GM12878 (cell line): ENCODE measurements around the gene PPP1R37. TPM values are rescaled to one million over a fixed set of nuclear protein-coding genes. Genes with fewer than 3 reads are reported as not detected.

Experiments used
- ATAC-seq: fragments of 200-7000 bp; cut with Tn5 transposase; 3 replicates; pipeline ENCODE4 v1.9.1; 2020; ENCODE audit warnings: mild to moderate bottlenecking, moderate library complexity
- BruUV-seq: library from RNA; stranded (reverse); fragments of 400-500 nt; replicated peaks from 2 replicates; lab custom pipeline; 2021; lab: Mats Ljungman, UMichigan
- CTCF ChIA-PET: fragments of 300-600 bp; sonication (Branson Sonifier 250); formaldehyde crosslinking; extraction: SDS; loops from one replicate; lab custom pipeline; 2021; ENCODE audit warnings: inconsistent platforms; lab: Yijun Ruan, JAX
- POLR2A ChIA-PET: fragments of 350-600 bp; formaldehyde crosslinking; extraction: SDS; loops from one replicate; lab custom pipeline; 2021; ENCODE audit warnings: inconsistent platforms; lab: Charles Lee
- RAD21 ChIA-PET: fragments of 300-600 bp; sonication (Branson Sonifier 250); formaldehyde crosslinking; loops from one replicate; lab custom pipeline; 2023; ENCODE audit warnings: antibody characterized with exemption; ENCODE audit not compliant: unreplicated experiment; lab: Charles Lee
- SMC1A ChIA-PET: fragments of 300-600 bp; sonication (Branson Sonifier 250); formaldehyde crosslinking; loops from one replicate; lab custom pipeline; 2023; ENCODE audit not compliant: unreplicated experiment, uncharacterized antibody; lab: Charles Lee
- DNase-seq: peaks from one replicate; pipeline ENCODE4 v3.0.0-alpha.2; 2011; ENCODE audit warnings: low read depth, low spot score
- FAIRE-seq: peaks from 3 replicates; lab custom pipeline; 2011; peaks lifted over from hg19 to GRCh38; lab: Jason Lieb, UNC
- H2AFZ ChIP-seq: 2 replicates; pipeline ENCODE4 v1.6.0; 2011; ENCODE audit warnings: low read depth, low read length, control low read depth; ENCODE audit not compliant: control insufficient read depth
- H3K27ac ChIP-seq: 2 replicates; pipeline ENCODE4 v1.5.1; 2011; ENCODE audit warnings: control low read depth; ENCODE audit not compliant: control insufficient read depth, insufficient read depth
- H3K27me3 ChIP-seq, 2 experiments: replicated peaks in 1 of 2; 2 replicates each; pipeline versions ENCODE4 v1.6.0 to v1.6.1; 2011; ENCODE audit warnings: low read length in 1 of 2; ENCODE audit not compliant: control insufficient read depth in 2 of 2, insufficient read depth in 2 of 2
- H3K36me3 ChIP-seq, 2 experiments: 2 replicates each; pipeline ENCODE4 v1.5.1; 2011; ENCODE audit warnings: low read length in 1 of 2; ENCODE audit not compliant: control insufficient read depth in 2 of 2, insufficient read depth in 2 of 2
- H3K4me1 ChIP-seq: 2 replicates; pipeline ENCODE4 v1.6.1; 2011; ENCODE audit warnings: mild to moderate bottlenecking, low read length, moderate library complexity, mixed read lengths; ENCODE audit not compliant: control insufficient read depth, insufficient read depth
- H3K4me2 ChIP-seq: 2 replicates; pipeline ENCODE4 v1.6.0; 2011; ENCODE audit warnings: control low read depth; ENCODE audit not compliant: control insufficient read depth, insufficient read depth
- H3K4me3 ChIP-seq: fragments of 200-600 bp; sonication (generic); 2 replicates; pipeline ENCODE4 v1.5.1; 2016
- H3K79me2 ChIP-seq: 2 replicates; pipeline ENCODE4 v1.6.0; 2011; ENCODE audit warnings: low read length; ENCODE audit not compliant: control insufficient read depth, insufficient read depth
- H3K9ac ChIP-seq: 2 replicates; pipeline ENCODE4 v1.8.0; 2011; ENCODE audit warnings: low read length, control low read depth, mixed read lengths; ENCODE audit not compliant: control insufficient read depth, insufficient read depth
- H3K9me3 ChIP-seq: replicated peaks from 3 replicates; pipeline ENCODE4 v1.5.1; 2011; ENCODE audit warnings: mild to moderate bottlenecking, low read length; ENCODE audit not compliant: control insufficient read depth, insufficient read depth
- H4K20me1 ChIP-seq: 2 replicates; pipeline ENCODE4 v1.6.0; 2011; ENCODE audit not compliant: control insufficient read depth, insufficient read depth
- BHLHE40 ChIP-seq, 2 experiments: fragments of 450-650 bp in 1 of 2; IDR thresholded peaks; 2 replicates each; pipeline ENCODE4 v1.6.1; 2011 to 2017; ENCODE audit warnings: low read depth in 2 of 2, borderline replicate concordance in 1 of 2, improper control_type of control experiment in 1 of 2, low read length in 1 of 2, mild to moderate bottlenecking in 1 of 2
- LARP7 ChIP-seq: fragments of 450-650 bp; IDR thresholded peaks from 2 replicates; pipeline ENCODE4 v1.6.1; 2017; ENCODE audit warnings: mild to moderate bottlenecking
- POLR2A ChIP-seq: IDR thresholded peaks from 2 replicates; pipeline ENCODE4 v1.6.1; 2011; ENCODE audit warnings: low read depth, mild to moderate bottlenecking, low read length
- WGBS: methylation state at CpG from one replicate; pipeline ENCODE4 v1.1.6; 2016; ENCODE audit warnings: low lambda C conversion rate; ENCODE audit not compliant: insufficient replicate concordance, insufficient coverage; ENCODE audit errors: missing lambda C conversion rate; 5-methylcytosine and 5-hydroxymethylcytosine counted together
- in situ Hi-C: fragments of 300-500 bp; cut with MboI; formaldehyde crosslinking; loops from 9 replicates; pipeline ENCODE4 v1.14.3; 2018; ENCODE audit warnings: mixed read lengths
- intact Hi-C: fragments of 100-400 bp; cut with micrococcal nuclease; formaldehyde crosslinking; loops from one replicate; pipeline ENCODE4 v1.14.2; 2022; ENCODE audit not compliant: unreplicated experiment
- polyA plus RNA-seq, 11 experiments: library from polyadenylated mRNA; depleted of rRNA in 4 of 11; unstranded in 6 of 11; stranded (reverse) in 5 of 11; fragments of >200 nt; fragmentation: Nextera tagmentation in 4 of 11; fragmentation: Illumina TruSeq in 1 of 11; extraction: Ambion mirVana in 4 of 11; extraction: Trizol in 1 of 11; gene quantifications; 1 replicate in 1 of 11; 2 replicates in 10 of 11; pipeline versions ENCODE4 v1.2.1 to v1.2.3, GENCODE V29; 2011 to 2016; ENCODE audit warnings: inconsistent platforms in 2 of 11, missing spikeins in 2 of 11, low read depth in 1 of 11
- total RNA-seq, 4 experiments: library from RNA; depleted of rRNA in 3 of 4; stranded (reverse); fragments of >200 nt in 3 of 4; fragmentation: Illumina TruSeq in 1 of 4; extraction: Trizol in 1 of 4; gene quantifications; 2 replicates each; pipeline versions ENCODE4 v1.2.1 to v1.2.3, GENCODE V29; 2013 to 2021
- TF ChIP-seq, protein P1 (sequence below): fragments of 450-650 bp; IDR thresholded peaks from 2 replicates; pipeline ENCODE4 v1.6.1; 2016; ENCODE audit warnings: mild to moderate bottlenecking, moderate library complexity, borderline replicate concordance
- TF ChIP-seq, protein P2 (sequence below): fragments of 450-650 bp; conservative IDR thresholded peaks from 2 replicates; pipeline ENCODE4 v1.6.1; 2017; ENCODE audit warnings: mild to moderate bottlenecking, moderate library complexity

Gene PPP1R37
- total and polyA plus RNA-seq, 10 of the 15 experiments (the other 5 are each of a cell fraction or from before 2014, with no cell fraction given), result 0.09 to 21.3 (median 5.1) TPM; not detected in 1

- TF ChIP-seq, protein P1, sequence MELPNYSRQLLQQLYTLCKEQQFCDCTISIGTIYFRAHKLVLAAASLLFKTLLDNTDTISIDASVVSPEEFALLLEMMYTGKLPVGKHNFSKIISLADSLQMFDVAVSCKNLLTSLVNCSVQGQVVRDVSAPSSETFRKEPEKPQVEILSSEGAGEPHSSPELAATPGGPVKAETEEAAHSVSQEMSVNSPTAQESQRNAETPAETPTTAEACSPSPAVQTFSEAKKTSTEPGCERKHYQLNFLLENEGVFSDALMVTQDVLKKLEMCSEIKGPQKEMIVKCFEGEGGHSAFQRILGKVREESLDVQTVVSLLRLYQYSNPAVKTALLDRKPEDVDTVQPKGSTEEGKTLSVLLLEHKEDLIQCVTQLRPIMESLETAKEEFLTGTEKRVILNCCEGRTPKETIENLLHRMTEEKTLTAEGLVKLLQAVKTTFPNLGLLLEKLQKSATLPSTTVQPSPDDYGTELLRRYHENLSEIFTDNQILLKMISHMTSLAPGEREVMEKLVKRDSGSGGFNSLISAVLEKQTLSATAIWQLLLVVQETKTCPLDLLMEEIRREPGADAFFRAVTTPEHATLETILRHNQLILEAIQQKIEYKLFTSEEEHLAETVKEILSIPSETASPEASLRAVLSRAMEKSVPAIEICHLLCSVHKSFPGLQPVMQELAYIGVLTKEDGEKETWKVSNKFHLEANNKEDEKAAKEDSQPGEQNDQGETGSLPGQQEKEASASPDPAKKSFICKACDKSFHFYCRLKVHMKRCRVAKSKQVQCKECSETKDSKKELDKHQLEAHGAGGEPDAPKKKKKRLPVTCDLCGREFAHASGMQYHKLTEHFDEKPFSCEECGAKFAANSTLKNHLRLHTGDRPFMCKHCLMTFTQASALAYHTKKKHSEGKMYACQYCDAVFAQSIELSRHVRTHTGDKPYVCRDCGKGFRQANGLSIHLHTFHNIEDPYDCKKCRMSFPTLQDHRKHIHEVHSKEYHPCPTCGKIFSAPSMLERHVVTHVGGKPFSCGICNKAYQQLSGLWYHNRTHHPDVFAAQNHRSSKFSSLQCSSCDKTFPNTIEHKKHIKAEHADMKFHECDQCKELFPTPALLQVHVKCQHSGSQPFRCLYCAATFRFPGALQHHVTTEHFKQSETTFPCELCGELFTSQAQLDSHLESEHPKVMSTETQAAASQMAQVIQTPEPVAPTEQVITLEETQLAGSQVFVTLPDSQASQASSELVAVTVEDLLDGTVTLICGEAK, result no peak
- no peak for TF ChIP-seq LARP7
- TF ChIP-seq, protein P2, sequence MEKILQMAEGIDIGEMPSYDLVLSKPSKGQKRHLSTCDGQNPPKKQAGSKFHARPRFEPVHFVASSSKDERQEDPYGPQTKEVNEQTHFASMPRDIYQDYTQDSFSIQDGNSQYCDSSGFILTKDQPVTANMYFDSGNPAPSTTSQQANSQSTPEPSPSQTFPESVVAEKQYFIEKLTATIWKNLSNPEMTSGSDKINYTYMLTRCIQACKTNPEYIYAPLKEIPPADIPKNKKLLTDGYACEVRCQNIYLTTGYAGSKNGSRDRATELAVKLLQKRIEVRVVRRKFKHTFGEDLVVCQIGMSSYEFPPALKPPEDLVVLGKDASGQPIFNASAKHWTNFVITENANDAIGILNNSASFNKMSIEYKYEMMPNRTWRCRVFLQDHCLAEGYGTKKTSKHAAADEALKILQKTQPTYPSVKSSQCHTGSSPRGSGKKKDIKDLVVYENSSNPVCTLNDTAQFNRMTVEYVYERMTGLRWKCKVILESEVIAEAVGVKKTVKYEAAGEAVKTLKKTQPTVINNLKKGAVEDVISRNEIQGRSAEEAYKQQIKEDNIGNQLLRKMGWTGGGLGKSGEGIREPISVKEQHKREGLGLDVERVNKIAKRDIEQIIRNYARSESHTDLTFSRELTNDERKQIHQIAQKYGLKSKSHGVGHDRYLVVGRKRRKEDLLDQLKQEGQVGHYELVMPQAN, result no peak
Observed at GRCh38 chr19:45142016-45142725, 49.2 kb downstream of the PPP1R37 start (continued).

DNA sequence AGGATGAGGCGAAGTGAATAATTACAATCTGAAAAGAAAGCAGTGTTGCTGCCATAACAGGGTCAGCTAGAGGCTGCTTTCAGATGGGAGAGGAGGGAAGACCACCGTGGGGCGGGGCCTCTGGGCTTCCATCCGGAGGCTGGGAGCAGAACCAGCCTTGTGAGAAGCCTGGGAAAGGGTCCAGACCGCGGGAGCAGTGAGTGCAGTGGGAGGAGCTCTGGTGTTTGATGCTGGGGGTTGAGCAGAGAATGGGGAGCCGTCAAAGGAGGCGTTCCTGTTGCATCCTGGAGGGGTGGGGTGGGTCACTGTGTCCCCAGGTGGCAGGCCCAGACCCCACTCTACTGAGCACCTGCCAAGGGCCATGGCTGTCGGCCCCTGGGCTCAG, 49.7 kb downstream of the PPP1R37 start:
- H4K20me1 ChIP-seq, result no peaks in the 10 kb centered on the region
- H3K79me2 ChIP-seq, result peaks cover 6% of the 10 kb centered on the region
- no peak overlapping the region for H2AFZ ChIP-seq
- ChIA-PET RAD21 (no interaction called here), SMC1A (no interaction called here), POLR2A (no interaction called here), CTCF (interaction anchor here (1.4 kb wide), 1 partner anchor 36 kb away, joined by 4 read pairs; the partner anchor contains the start of genes BLOC1S3 and TRAPPC6A)
- intact Hi-C loops (no loop called here), in situ Hi-C loops (no loop called here)
- TF ChIP-seq POLR2A, result 0 out of 2 replicates have a peak, but pooled peaks have one; percentile 2
- no peak for TF ChIP-seq BHLHE40 (IDR thresholded peaks at IDR 0.05; ENCODE audit: borderline replicate concordance in 1 of 2, low read depth in 2 of 2, low read length in 1 of 2)
- FAIRE-seq, result no peak
- H3K4me2 ChIP-seq, result no peak overlapping the region
- H3K27ac ChIP-seq, result no peak overlapping the region
- no peaks in the 10 kb centered on the region for H3K27me3 ChIP-seq
- no peak overlapping the region for H3K9ac ChIP-seq
- no TSS peak for BruUV-seq
- peaks cover 9% of the 10 kb centered on the region for H3K4me1 ChIP-seq
- H3K36me3 ChIP-seq, result peaks cover 0 to 32% of the 10 kb centered on the region in 2 experiments; a peak in 3 of 4 replicates
- no peak for ATAC-seq
- WGBS, result 80% methylated on average over 9 of the region's 9 CpGs
- no peaks in the 10 kb centered on the region for H3K9me3 ChIP-seq
- DNase-seq, result no peak
- no peak overlapping the region for H3K4me3 ChIP-seq
